Stimulated activated CD4-positive, alpha-beta T cell treated with anti-CD3 and anti-CD28 coated beads, Interleukin-1b, Interleukin-23, amount 100 ng/mL, for 4 hours (primary cell): ENCODE measurements around the gene ZNF77.
"Not testable (repeated sequence)": the region's sequence is repeated elsewhere in the genome, so short reads cannot be mapped to it uniquely, and the experiment has no call there.

Experiments used
- DNase-seq, 2 donors: peaks; one replicate each; pipeline ENCODE4 v3.0.0-alpha.2; 2020; ENCODE audit warnings: low read depth in 2 of 2

The ZNF77 gene

DNA sequence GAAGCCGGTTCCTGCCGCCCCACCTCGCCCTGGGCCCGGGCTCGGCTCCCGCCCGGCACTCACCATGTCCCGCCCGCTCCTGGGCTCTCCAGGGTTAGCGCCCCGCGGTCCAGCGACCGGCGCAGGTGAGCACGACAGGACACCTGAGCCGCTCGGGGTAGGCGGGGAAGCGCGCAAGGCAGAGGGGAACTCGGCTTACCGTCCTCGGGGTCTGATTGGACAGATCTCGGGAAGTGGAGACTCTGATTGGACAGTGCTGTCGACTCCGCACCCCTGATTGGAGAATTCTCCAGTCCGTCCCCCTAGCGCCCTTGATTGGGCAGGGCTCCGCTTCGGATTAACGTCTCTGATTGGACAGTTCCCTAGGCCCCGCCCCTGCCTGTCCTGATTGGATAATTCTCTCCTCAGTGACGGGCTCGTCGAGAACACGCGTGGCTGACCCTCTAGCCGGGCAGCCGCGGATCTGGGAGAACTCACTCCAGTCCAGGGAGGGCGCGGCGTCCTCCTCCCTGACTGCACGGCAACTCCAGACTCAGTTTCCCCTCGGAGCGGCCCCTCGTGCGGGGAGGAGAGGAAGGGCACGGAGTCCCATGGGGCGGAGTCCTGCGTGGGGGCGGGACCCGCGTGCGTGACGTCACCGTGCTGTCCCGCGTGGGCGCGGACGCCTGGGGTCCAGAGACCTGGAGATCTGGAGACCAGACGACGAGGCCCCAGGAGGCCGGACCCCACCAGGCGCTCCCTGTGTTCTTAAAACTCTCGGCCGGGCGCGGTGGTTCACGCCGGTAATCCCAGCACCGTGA, at the start of gene ZNF77:
Gene ZNF77 (minus strand): TSS at position 197 of the 800 bp plus-strand sequence. CDS start 131 bp downstream, at position 66.
- DNase-seq = peak; percentile 97 to 98

DNA sequence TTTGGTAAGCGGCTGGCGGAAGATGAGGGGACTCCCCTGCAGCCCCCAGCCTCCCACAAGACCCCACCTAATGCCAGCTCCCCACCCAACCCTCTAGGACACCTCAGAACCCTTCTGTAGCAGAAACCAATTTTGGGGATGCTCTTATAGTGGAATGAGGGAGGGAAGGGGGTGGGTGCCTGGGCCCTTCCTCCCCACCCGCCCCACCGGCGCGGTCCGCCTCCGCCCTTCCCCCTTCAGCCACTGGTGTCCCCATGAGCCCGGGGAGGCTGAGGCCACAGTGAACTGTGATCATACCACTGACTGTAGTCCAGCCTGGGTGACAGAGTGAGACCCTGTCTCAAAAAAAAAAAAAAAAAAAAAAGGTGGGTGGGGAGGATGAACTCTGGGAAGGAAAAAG, 48.8 kb upstream of the ZNF77 start:
- no peak for DNase-seq

GRCh38 chr19:2992958-2993357, 48.2 kb upstream of the ZNF77 start:
- no peak for DNase-seq

DNA sequence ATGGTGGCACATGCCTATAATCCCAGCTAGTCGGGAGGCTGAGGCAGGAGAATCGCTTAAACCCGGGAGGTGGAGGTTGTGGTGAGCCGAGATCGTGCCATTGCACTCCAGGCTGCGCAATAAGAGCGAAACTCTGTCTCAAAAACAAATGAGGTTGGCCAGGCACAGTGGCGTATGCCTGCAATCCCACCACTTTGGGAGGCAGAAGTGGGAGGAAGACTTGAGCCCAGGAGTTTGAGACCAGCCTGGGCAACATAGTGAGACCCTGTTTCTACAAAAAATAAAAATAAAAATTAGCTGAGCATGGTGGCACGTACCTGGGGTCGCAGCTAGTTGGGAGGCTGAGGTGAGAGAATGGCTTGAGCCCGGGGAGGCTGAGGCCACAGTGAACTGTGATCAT, 47.6 kb upstream of the ZNF77 start:
- not testable (repeated sequence) for DNase-seq

DNA sequence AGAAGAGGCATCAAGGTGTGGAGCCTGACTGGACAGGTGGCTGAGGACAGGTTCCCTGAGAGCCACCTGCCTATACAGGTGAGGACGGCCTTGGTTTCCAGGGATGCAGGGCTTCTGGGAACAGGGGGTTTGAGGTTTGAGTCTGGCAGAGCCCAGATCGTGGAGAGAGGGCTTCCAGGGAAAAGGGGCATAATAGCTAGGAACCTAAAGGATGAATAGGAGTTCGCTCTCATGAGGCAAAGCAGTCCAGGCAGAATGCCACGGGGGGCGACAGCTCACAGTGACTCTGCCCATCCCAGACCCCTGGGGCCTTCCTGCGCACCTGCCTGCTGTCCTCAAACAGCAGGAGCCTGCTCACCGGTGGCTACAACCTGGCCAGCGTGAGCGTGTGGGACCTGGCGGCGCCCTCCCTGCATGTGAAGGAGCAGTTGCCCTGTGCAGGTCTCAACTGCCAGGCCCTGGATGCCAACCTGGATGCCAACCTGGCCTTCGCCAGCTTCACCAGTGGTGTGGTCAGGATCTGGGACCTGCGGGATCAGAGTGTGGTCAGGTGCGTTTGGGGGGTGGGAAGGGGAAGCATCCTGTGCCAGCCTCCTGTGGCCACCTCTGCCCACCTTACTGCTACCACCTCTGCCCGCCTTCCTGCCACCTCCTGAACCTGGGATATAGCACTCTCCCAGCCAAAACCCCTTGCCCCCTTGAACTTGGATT, 44.6 kb upstream of the ZNF77 start:
- no peak for DNase-seq

DNA sequence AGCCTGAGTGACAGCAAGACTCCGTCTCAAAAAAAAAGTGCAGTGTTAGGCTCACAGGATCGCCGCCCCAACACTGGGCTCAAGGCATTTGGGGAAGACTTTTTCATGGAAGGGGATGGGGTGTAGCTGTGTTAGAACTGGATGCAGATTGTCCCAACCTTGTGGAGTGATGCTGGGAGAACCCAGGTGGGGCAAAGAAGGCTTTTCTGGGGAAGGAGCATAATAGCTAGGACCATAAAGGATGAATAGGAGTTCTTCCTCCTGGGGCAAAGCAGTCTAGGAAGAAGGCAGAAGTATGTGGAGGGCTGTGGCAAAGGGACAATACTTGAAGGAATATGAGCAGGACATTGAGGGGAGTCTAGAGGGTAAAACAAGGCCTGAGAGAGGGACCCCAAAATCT, 43.8 kb upstream of the ZNF77 start:
- DNase-seq = no peak

GRCh38 chr19:2987797-2988196, 43.0 kb upstream of the ZNF77 start:
- DNase-seq = no peak

DNA sequence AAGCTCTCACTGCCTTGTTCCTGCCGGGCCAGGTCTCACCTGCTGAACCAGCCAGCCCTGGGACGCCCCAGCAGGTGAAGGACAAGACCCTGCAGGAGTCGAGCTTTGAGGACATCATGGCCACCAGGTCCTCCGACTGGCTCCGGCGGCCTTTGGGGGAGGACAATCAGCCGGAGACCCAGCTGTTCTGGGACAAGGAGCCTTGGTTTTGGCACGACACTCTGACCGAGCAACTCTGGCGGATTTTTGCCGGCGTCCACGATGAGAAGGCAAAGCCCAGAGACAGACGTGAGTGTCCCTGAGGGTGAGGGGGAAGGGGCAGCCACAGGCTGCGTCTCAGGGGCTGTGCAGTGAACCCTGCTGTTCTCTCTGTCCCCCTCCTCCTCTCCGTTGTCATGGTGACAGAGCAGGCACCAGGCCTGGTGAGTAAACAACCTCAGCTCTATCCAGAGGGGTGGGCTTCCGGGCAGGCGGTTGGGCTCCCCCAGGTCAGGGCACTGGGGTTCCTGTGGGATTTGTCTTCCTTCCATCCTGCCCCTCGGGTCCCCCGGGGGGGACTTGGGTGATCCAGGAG, 42.3 kb upstream of the ZNF77 start:
- no peak for DNase-seq

- DNase-seq = no peak
These were observed 39.4 kb upstream of the ZNF77 start for GRCh38 chr19:2984215-2984528.

- DNase-seq = no peak
These were observed 38.8 kb upstream of the ZNF77 start for GRCh38 chr19:2983351-2984214.

DNA sequence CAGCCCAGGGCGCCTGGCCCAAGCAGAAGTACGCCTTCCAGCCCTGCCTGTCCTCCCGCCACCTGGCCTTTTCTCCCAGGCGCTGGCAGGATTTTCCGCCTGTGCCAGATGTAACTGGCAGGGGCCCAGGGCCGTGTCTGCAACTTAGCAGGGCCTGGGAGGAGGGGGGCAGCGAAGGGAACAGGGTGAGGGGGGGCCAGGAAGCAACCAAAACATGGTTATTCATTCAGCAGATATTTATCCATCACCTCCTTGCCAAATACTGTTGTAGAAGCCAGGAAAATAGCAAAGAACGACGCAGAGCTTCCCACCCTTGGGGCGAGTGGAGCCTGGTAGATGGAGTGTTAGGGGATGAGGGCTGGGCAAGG, 38.2 kb upstream of the ZNF77 start:
- DNase-seq = no peak

DNA sequence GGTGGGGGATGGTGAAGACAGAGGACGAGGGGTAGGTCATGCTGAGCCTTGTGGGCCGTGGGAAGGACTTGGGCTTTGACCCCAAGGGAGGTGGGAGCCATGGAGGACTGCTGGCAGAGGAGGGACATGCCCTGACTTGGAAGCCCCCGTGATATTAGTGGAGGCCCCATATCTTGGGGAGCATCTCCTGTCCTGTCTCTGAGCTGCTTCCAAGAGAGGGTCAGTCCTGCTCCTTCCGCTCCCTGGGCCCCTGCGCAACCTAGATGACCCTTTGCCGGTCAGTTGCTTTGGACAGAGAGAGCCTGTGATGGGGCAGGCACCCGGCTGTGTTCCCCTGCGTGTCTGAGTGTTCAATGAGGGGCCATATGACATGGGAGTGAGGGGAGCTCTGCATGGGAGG, 37.8 kb upstream of the ZNF77 start:
- DNase-seq = no peak

GRCh38 chr19:2981898-2982297, 37.1 kb upstream of the ZNF77 start:
- no peak for DNase-seq

DNA sequence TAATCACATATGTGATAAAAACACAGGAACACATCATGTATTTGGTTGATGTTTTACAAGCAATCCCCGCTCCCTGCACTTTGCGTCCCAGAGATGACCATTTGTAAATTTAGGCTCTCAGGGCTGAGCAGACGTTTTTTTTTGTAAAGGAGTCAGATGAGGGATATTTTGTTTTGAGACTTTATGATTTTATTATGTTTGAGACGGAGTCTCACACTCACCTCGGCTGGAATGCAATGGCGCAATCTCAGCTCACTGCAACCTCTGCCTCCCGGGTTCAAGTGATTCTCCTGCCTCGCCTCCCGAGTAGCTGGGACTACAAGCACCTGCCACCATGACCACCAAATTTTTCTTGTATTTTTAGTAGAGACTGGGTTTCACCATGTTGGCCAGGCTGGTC, 34.0 kb upstream of the ZNF77 start:
- DNase-seq = no peak

DNA sequence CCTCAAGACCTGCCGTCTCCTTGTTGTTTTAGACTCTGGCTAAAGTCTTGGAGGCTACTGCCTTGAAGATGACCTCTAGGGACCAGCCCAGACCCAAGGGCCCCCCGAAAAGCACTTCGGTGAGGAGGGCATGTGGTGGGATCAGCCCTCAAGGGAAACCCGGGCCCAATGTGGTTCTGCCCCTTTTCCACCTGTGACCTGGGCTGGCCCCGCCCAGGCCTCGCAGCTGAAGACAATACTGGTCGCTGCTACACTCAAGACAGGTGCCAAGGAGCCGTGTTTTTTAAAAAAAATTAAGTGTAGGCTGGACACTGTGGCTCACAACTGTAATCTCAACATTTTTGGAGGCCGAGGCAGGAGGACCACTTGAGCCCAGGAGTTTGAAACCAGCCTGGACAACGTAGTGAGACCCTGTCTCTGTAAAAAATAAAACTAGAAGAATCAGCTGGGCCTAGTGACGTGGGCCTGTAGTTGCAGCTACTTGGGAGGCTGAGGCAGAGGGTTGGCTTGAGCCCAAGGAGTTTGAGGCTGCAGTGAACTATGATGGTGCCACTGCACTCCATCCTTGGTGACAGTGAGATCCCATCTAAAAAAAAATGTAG, 33.5 kb upstream of the ZNF77 start:
- no peak for DNase-seq

GRCh38 chr19:2977746-2978138, 33.0 kb upstream of the ZNF77 start:
- no peak for DNase-seq

- DNase-seq = peak; percentile 88
These were observed 32.4 kb upstream of the ZNF77 start, which contains the start of gene TLE6 for GRCh38 chr19:2977001-2977745. Gene TLE6, plus strand, starts transcription at chr19:2977564. Its CDS starts 670 bp downstream, at chr19:2978234.

DNA sequence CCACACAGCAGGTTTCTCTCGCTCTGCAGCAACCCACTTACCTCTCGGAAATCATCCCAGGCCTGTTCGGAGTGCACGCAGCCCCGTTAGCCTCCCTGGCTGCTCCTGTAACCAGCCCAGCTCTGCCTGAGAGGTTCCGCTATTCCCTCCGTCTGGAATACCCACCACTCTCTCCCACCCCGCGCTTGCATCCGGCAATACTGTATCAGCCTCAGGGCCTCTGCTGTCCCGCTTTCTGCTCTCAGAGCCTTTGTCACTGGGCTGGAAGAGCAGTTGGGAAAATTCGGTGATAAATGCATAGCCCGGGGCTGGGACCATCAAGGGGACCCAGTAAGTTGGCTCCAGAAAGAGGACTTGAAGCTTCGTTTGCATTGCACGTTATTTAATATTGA, 31.8 kb upstream of the ZNF77 start:
- DNase-seq = no peak

- no peak for DNase-seq
These were observed 29.7 kb upstream of the ZNF77 start for GRCh38 chr19:2974342-2975041.

DNA sequence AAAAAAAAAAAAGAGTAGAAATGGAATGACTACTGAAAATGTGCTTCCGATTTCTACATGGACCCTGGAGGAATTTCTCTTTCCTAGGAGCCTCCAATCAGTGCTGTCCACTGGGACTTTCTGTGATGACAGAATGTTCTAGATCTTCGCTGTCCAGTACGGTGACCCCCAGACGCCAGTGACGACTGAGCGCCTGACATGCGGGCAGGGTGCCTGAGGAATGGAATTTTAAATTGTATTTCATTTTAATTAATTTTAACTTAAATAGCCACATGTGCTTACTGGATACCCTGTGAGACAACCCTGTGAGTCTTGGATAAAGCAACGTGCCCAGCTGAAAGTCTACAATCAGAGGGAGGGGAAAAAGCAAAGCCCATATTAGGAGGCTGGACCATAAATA, 28.5 kb upstream of the ZNF77 start:
- no peak for DNase-seq
